ENCODE results near the gene IL1R1.

The IL1R1 gene

GRCh38 chr2:102206666-102207341, 64.3 kb downstream of the IL1R1 start:
- DNase-seq (ENCODE audit: insufficient read length, low spot score) (no peak), FAIRE-seq (no peak)
- TF ChIP-seq POU2F2 (IDR thresholded peaks at IDR 0.05; ENCODE audit: low read depth, low read length) (no peak), SPI1 (IDR thresholded peaks at IDR 0.05; ENCODE audit: low read depth, low read length) (no peak), POLR2A (IDR thresholded peaks at IDR 0.05; ENCODE audit: low read depth, low read length) (no peak), TAF1 (IDR thresholded peaks at IDR 0.05; ENCODE audit: low read depth, low read length) (no peak), POLR2AphosphoS5 (IDR thresholded peaks at IDR 0.05; ENCODE audit: low read depth, low read length) (no peak), PAX5 (IDR thresholded peaks at IDR 0.05; ENCODE audit: insufficient read depth, low read length, severe bottlenecking) (no peak)

GRCh38 chr2:102208774-102209173, 66.2 kb downstream of the IL1R1 start:
- no peak for FAIRE-seq
- TF ChIP-seq SPI1 (IDR thresholded peaks at IDR 0.05; ENCODE audit: low read depth, low read length) (no peak), PAX5 (IDR thresholded peaks at IDR 0.05; ENCODE audit: insufficient read depth, low read length, severe bottlenecking) (no peak), POLR2AphosphoS5 (IDR thresholded peaks at IDR 0.05; ENCODE audit: low read depth, low read length) (no peak), POLR2A (IDR thresholded peaks at IDR 0.05; ENCODE audit: low read depth, low read length) (no peak), POU2F2 (IDR thresholded peaks at IDR 0.05; ENCODE audit: low read depth, low read length) (no peak), TAF1 (IDR thresholded peaks at IDR 0.05; ENCODE audit: low read depth, low read length) (no peak)
- DNase-seq (ENCODE audit: insufficient read length, low spot score) = no peak

GRCh38 chr2:102209474-102209873, 66.9 kb downstream of the IL1R1 start:
- DNase-seq (ENCODE audit: insufficient read length, low spot score) = no peak
- no peak for TF ChIP-seq POU2F2 (IDR thresholded peaks at IDR 0.05; ENCODE audit: low read depth, low read length)
- TF ChIP-seq POLR2AphosphoS5 (IDR thresholded peaks at IDR 0.05; ENCODE audit: low read depth, low read length) = no peak
- TF ChIP-seq SPI1 (IDR thresholded peaks at IDR 0.05; ENCODE audit: low read depth, low read length) = no peak
- TF ChIP-seq POLR2A (IDR thresholded peaks at IDR 0.05; ENCODE audit: low read depth, low read length) = no peak
- TF ChIP-seq TAF1 (IDR thresholded peaks at IDR 0.05; ENCODE audit: low read depth, low read length) = no peak
- no peak for TF ChIP-seq PAX5 (IDR thresholded peaks at IDR 0.05; ENCODE audit: insufficient read depth, low read length, severe bottlenecking)
- FAIRE-seq = no peak

GRCh38 chr2:102217032-102217431, 74.5 kb downstream of the IL1R1 start:
- DNase-seq (ENCODE audit: insufficient read length, low spot score) (no peak), FAIRE-seq (no peak)
- TF ChIP-seq SPI1 (IDR thresholded peaks at IDR 0.05; ENCODE audit: low read depth, low read length) (no peak), POLR2AphosphoS5 (IDR thresholded peaks at IDR 0.05; ENCODE audit: low read depth, low read length) (no peak), PAX5 (IDR thresholded peaks at IDR 0.05; ENCODE audit: insufficient read depth, low read length, severe bottlenecking) (no peak), POLR2A (IDR thresholded peaks at IDR 0.05; ENCODE audit: low read depth, low read length) (no peak), TAF1 (IDR thresholded peaks at IDR 0.05; ENCODE audit: low read depth, low read length) (no peak), POU2F2 (IDR thresholded peaks at IDR 0.05; ENCODE audit: low read depth, low read length) (no peak)

GRCh38 chr2:102224824-102225739, 82.5 kb downstream of the IL1R1 start:
- TF ChIP-seq SPI1 (IDR thresholded peaks at IDR 0.05; ENCODE audit: low read depth, low read length) = no peak
- no peak for TF ChIP-seq PAX5 (IDR thresholded peaks at IDR 0.05; ENCODE audit: insufficient read depth, low read length, severe bottlenecking)
- TF ChIP-seq POU2F2 (IDR thresholded peaks at IDR 0.05; ENCODE audit: low read depth, low read length) = no peak
- TF ChIP-seq POLR2AphosphoS5 (IDR thresholded peaks at IDR 0.05; ENCODE audit: low read depth, low read length) = no peak
- no peak for TF ChIP-seq POLR2A (IDR thresholded peaks at IDR 0.05; ENCODE audit: low read depth, low read length)
- no peak for TF ChIP-seq TAF1 (IDR thresholded peaks at IDR 0.05; ENCODE audit: low read depth, low read length)
- FAIRE-seq (no peak), DNase-seq (ENCODE audit: insufficient read length, low spot score) (no peak)

- TF ChIP-seq SPI1 (IDR thresholded peaks at IDR 0.05; ENCODE audit: low read depth, low read length) (no peak), POLR2A (IDR thresholded peaks at IDR 0.05; ENCODE audit: low read depth, low read length) (no peak), PAX5 (IDR thresholded peaks at IDR 0.05; ENCODE audit: insufficient read depth, low read length, severe bottlenecking) (no peak), POLR2AphosphoS5 (IDR thresholded peaks at IDR 0.05; ENCODE audit: low read depth, low read length) (no peak), TAF1 (IDR thresholded peaks at IDR 0.05; ENCODE audit: low read depth, low read length) (no peak), POU2F2 (IDR thresholded peaks at IDR 0.05; ENCODE audit: low read depth, low read length) (no peak)
- FAIRE-seq (no peak), DNase-seq (ENCODE audit: insufficient read length, low spot score) (no peak)
Observed at GRCh38 chr2:102226171-102226570, 83.6 kb downstream of the IL1R1 start.

- FAIRE-seq = no peak
Observed at GRCh38 chr2:102226612-102227391, 84.3 kb downstream of the IL1R1 start.

GRCh38 chr2:102229141-102229769, 86.7 kb downstream of the IL1R1 start:
- no peak for DNase-seq (ENCODE audit: insufficient read length, low spot score)
- FAIRE-seq = no peak
- TF ChIP-seq SPI1 (IDR thresholded peaks at IDR 0.05; ENCODE audit: low read depth, low read length) = no peak
- TF ChIP-seq TAF1 (IDR thresholded peaks at IDR 0.05; ENCODE audit: low read depth, low read length) = no peak
- TF ChIP-seq PAX5 (IDR thresholded peaks at IDR 0.05; ENCODE audit: insufficient read depth, low read length, severe bottlenecking) = no peak
- no peak for TF ChIP-seq POLR2AphosphoS5 (IDR thresholded peaks at IDR 0.05; ENCODE audit: low read depth, low read length)
- TF ChIP-seq POLR2A (IDR thresholded peaks at IDR 0.05; ENCODE audit: low read depth, low read length) = no peak
- TF ChIP-seq POU2F2 (IDR thresholded peaks at IDR 0.05; ENCODE audit: low read depth, low read length) = no peak

More at GRCh38 chr2:102226612-102227391, 84.3 kb downstream of the IL1R1 start:
- no peak for TF ChIP-seq SPI1 (IDR thresholded peaks at IDR 0.05; ENCODE audit: low read depth, low read length)
- no peak for TF ChIP-seq POLR2AphosphoS5 (IDR thresholded peaks at IDR 0.05; ENCODE audit: low read depth, low read length)
- no peak for TF ChIP-seq POU2F2 (IDR thresholded peaks at IDR 0.05; ENCODE audit: low read depth, low read length)
- no peak for TF ChIP-seq TAF1 (IDR thresholded peaks at IDR 0.05; ENCODE audit: low read depth, low read length)
- TF ChIP-seq PAX5 (IDR thresholded peaks at IDR 0.05; ENCODE audit: insufficient read depth, low read length, severe bottlenecking) = no peak
- no peak for TF ChIP-seq POLR2A (IDR thresholded peaks at IDR 0.05; ENCODE audit: low read depth, low read length)
- DNase-seq (ENCODE audit: insufficient read length, low spot score) = no peak

Measured in GM12891 (cell line).